GM13976 (cell line): Measurements from ENCODE around the gene ITPK1.
A peak's percentile ranks its signal among the peaks of the same experiment; 100 is the strongest.

Experiments used
- DNase-seq: peaks from one replicate; pipeline ENCODE4 v3.0.0; 2012; ENCODE audit warnings: low spot score
- in situ Hi-C: fragments of 300-500 bp; cut with MboI; formaldehyde crosslinking; loops from one replicate; pipeline ENCODE4 v1.12.0; 2022; ENCODE audit warnings: low sequenced_read_pairs, mixed read lengths, inconsistent platforms; ENCODE audit not compliant: unreplicated experiment
- TF ChIP-seq, protein P1 (sequence below): IDR thresholded peaks from 2 replicates; pipeline ENCODE4 v1.5.1; 2012; ENCODE audit warnings: borderline replicate concordance, mild to moderate bottlenecking; ENCODE audit not compliant: insufficient read depth; ENCODE audit errors: extremely low read depth, missing control alignments, control extremely low read depth

Gene ITPK1

DNA sequence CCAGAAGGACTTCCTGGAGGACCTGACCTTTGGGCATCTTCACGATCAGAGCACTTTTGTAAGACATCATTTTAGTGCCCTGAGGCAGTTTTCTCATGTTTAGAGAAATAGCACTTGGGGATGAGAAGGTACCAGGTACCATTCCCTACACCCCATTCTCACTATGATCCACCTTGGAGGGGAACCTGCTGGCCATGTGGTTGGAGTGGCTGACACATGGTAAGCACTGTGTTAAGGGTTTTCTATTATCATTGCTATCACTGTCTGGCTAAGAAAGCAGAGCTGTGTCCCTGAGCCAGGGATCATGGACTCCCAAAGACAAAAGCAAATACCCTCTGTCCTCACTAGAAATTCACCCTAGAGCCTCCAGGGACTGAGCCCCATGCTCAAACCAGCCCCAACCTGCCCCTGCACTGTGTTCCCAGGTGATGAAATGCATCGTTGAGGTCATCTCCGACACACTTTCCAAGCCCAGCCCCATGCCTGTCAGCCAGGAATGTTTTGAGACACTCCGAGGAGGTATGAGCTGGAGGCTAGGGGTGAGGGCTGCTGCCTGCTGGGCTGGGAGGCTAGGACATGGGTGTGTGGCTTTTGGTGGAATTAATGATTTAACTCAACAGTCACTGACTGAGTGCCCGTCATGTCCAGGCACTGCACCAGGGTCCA lies 189.4 kb downstream of the ITPK1 start:
- DNase-seq, result no peak
- TF ChIP-seq, protein P1, sequence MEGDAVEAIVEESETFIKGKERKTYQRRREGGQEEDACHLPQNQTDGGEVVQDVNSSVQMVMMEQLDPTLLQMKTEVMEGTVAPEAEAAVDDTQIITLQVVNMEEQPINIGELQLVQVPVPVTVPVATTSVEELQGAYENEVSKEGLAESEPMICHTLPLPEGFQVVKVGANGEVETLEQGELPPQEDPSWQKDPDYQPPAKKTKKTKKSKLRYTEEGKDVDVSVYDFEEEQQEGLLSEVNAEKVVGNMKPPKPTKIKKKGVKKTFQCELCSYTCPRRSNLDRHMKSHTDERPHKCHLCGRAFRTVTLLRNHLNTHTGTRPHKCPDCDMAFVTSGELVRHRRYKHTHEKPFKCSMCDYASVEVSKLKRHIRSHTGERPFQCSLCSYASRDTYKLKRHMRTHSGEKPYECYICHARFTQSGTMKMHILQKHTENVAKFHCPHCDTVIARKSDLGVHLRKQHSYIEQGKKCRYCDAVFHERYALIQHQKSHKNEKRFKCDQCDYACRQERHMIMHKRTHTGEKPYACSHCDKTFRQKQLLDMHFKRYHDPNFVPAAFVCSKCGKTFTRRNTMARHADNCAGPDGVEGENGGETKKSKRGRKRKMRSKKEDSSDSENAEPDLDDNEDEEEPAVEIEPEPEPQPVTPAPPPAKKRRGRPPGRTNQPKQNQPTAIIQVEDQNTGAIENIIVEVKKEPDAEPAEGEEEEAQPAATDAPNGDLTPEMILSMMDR, result no peak
- in situ Hi-C loops, result no loop called here

DNA sequence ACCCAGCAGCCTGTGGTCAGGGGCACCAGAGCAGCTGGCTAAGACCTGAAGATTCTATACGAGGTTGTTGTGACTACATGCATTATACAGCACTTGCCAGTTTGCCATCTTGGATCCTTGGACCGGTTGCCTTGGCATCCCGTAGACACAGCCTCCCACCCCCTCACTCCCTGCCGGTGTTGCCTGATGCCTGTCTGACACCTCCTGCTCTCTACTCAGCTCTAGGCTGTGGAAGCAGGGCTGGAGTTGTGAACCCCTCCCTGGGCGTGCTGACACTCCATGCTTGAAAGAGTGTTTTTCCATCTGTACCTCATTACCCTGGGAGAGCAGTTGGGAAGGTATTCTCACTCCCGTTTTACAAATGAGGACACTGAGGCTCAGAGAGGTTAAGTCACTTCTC lies 190.3 kb downstream of the ITPK1 start:
- TF ChIP-seq, protein P1, result no peak
- in situ Hi-C loops, result no loop called here
- DNase-seq, result no peak

DNA sequence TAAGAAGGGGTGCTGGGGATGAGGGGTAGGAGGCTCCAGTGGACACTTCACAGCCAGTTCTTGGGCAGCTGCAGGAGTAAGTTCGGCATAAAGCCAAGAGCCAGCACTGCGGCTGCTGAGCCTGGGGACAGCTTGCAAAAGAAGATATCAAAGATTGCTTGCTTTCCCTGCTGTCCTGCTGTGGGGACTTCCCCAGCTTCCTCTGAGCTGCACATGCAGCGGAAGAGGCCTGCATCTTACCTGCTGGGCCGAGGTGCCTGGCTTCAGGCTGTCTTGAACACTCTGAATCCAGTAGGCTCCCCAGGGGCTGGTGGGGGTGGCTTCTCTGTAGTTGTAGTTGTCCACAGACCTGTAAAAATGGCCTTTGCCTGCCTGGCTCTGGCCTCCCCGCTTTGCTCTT lies 191.5 kb downstream of the ITPK1 start:
- TF ChIP-seq, protein P1, result no peak
- no peak for DNase-seq
- in situ Hi-C loops, result no loop called here

DNA sequence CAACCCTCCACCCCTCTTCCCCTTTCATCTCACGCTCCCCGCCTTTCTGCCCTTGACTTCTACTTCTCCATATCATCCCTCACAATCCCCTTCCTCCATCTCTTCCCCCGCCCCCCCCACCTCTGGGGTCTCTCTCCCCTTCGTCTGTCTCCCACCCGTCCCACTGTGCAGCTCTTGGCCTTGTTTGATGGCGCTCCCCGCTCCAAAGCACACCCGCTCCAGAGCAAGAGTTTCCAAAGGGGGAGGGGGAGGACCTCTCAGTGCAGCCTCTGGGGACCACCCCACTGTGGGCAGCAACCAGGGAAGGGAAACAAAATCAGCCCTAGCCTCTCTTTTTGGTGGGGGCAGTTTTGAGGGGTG lies 192.0 kb downstream of the ITPK1 start:
- in situ Hi-C loops, result no loop called here
- DNase-seq, result no peak
- TF ChIP-seq, protein P1, result no peak

DNA sequence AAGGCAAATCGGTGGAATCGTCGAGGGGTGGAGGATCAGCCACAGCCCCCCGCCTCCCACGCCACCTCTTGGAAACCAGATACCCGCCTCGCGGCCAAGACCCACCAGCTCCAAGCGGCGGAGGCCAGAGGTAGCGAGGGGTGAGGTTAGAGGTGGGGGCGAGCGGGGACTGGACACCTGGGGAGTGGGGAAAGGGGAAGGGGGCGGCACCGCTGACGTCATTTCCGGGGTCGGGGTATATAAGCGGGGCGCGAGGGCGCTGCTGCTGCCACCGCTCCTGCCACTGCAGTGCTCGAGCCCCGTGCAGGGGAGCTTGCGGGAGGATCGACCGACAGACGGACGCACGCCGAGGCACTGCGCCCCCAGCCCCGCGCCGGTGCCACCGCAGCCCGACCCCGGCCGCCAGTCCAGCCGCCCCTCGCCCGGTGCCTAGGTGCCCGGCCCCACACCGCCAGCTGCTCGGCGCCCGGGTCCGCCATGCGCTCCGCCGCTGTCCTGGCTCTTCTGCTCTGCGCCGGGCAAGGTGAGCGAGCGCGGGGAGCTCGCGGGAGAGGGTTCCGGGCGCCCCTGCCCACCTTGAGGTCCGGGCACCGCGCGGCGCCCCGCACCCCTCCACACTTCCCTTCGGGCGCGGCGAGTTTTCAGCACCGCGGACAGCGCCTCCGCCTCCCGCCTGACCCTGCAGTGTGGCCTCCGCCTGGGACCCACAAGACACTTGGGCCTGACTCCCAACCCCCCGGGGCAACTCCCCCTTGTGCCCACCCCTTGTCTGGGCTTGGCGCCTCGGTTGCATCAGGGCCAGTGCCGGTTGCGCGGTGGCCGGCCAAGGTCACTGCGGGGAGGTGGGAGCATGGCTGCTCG lies 192.6 kb downstream of the ITPK1 start, which contains the start of gene CHGA:
Gene CHGA, plus strand, starts transcription at position 268 of the 861 bp plus-strand sequence. Its CDS starts 210 bp downstream, at position 478.
- in situ Hi-C loops, result no loop called here
- peak; percentile 84 for DNase-seq

DNA sequence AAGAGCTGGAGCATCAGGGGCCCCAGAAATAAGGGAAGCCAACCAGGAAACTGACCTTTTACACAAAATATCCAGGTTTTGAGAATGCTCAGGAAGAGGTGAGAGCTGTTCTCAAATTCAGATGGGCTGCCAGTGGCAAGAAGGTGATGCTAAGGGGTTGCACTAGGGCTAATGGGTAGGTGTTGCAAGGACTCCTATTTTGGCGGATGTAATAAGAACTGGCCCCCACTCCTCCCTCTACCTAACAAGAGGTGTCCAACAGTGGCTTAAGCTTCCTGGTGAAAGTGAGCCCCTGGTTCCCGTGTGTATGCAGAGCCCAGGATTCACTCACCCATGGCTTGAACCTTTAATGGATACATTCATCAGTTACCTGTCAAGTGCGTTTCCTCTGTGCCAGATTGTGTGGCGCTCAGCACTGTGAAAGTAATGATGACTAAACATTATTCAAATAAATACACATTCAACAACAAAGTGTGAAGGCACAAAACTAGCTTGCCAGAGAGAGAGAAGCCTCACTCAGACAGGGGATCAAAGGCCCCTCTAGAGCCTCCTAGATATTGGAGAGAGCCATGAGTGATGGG lies 193.5 kb downstream of the ITPK1 start:
- TF ChIP-seq, protein P1, result no peak
- in situ Hi-C loops, result no loop called here
- DNase-seq, result no peak

More for the DNA sequence above, 192.6 kb downstream of the ITPK1 start, which contains the start of gene CHGA:
- TF ChIP-seq, protein P1, result no peak
